Breast epithelium (tissue), 3 donors: ENCODE measurements around the gene IGFN1.

Source experiments
- CTCF ChIP-seq, 3 donors: fragments of 450-650 bp; IDR thresholded peaks; one replicate each; pipeline ENCODE4 v1.5.1; 2016 to 2017; ENCODE audit warnings: antibody characterized with exemption in 3 of 3, mild to moderate bottlenecking in 3 of 3, moderate library complexity in 3 of 3
- POLR2A ChIP-seq: fragments of 450-650 bp; IDR thresholded peaks from one replicate; pipeline ENCODE4 v1.6.1; 2016; ENCODE audit warnings: antibody characterized with exemption, mild to moderate bottlenecking, moderate library complexity

DNA sequence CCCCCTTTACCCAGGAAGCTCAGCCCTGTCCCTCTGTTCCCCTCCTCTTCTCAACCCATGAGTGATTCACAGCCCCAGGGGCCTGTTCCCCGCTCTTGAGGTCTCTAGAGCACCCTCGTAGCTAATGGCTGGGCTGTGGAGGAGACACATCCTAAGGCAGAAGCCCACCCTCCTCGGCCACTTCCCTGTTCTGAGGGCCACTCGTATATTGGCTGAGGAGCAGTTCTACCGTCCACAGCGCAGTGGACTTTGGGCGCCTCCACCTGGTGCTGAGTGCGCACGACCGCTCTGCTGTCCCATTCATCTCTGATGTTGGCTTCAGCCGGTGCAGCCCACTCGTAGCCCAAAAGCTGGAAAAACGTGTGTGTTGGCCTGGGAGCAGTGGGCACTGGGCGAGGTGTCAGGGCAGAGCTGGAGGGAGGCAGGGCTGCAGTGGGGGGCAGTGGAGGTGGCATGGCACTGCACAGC is 68.2 kb downstream of the IGFN1 start:
- TF ChIP-seq CTCF (IDR thresholded peaks at IDR 0.05) (no peak), POLR2A (no peak)
